Measurements from ENCODE around the gene APBA2. TPM values are rescaled to one million over a fixed set of nuclear protein-coding genes. Genes with fewer than 3 reads are reported as not detected.

The APBA2 gene
- polyA plus RNA-seq, 3 donors: 0.97 to 2.9 (median 1.8) TPM

GRCh38 chr15:29133321-29133720, 247.5 kb downstream of the APBA2 start:
- WGBS, 3 donors: 77 to 94% (median 80%) methylated on average over 8 of the region's 8 CpGs
- H3K27ac ChIP-seq (ENCODE audit: low read depth, low read length): no peak overlapping the region

- 82 to 92% (median 92%) methylated on average over 5 of the region's 5 CpGs for WGBS, 3 donors
- no peak overlapping the region for H3K27ac ChIP-seq (ENCODE audit: low read depth, low read length)
Measured at GRCh38 chr15:29133791-29134190, 248.0 kb downstream of the APBA2 start.

DNA sequence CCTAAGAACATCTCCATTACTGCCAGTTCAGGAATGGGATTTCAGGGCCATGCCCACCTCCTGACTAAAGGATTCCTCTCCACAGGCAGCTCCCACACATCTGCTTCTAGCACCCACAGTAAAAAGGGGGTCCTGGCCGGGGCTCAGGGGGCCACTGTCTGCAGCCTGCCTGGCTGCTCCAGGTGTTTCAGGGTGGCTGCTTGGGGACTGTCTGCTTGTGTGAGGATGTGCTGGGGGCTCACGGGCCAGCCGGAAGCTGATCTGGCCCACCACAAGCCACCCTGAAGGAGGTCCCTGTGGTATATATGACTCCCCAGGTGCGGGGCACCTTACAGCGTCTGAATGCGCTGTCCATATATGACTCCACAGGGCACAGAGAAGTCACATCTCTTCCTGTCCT, 248.5 kb downstream of the APBA2 start:
- H3K27ac ChIP-seq (ENCODE audit: low read depth, low read length): no peak overlapping the region
- 91 to 93% (median 91%) methylated on average over 6 of the region's 6 CpGs for WGBS, 3 donors

DNA sequence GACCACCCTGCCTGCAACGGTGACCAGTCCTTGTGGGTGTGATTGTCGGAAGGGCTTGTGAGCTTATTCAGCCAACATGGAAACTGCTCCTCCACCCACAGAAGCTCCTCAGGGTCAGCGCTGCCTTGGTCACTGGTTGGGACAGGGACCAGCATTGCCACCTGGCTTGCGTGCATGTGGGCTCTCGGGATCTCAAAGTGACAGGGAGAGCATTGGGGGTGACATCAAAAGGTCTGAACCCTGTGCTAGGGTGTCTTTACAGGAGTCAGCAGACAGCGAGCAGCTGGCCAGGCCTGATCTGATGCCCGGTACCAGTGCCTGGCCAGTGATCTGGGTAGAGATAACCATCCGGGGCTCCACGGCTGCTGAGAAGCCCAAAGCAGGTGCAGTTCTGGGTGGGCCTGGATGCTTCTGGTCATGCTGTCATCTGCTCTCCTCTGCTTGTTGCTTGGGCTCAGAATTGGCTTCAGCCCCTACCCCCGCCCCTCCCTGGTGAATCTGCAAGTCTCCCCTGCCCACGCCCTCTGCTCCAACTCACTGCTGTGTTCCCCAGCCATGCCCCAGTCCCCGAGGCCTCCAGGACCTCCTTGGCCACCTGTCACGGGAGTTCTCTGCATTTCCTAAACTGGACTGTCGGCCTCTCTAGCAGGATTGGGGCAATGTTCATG, 249.0 kb downstream of the APBA2 start:
- 82 to 87% (median 84%) methylated on average over 14 of the region's 14 CpGs for WGBS, 3 donors

GRCh38 chr15:29135309-29135657, 249.5 kb downstream of the APBA2 start:
- WGBS, 3 donors: 64 to 75% (median 70%) methylated on average over 6 of the region's 6 CpGs
- H3K27ac ChIP-seq (ENCODE audit: low read depth, low read length): no peak overlapping the region

More for the DNA sequence above, 249.0 kb downstream of the APBA2 start:
- H3K27ac ChIP-seq (ENCODE audit: low read depth, low read length): no peak overlapping the region

DNA sequence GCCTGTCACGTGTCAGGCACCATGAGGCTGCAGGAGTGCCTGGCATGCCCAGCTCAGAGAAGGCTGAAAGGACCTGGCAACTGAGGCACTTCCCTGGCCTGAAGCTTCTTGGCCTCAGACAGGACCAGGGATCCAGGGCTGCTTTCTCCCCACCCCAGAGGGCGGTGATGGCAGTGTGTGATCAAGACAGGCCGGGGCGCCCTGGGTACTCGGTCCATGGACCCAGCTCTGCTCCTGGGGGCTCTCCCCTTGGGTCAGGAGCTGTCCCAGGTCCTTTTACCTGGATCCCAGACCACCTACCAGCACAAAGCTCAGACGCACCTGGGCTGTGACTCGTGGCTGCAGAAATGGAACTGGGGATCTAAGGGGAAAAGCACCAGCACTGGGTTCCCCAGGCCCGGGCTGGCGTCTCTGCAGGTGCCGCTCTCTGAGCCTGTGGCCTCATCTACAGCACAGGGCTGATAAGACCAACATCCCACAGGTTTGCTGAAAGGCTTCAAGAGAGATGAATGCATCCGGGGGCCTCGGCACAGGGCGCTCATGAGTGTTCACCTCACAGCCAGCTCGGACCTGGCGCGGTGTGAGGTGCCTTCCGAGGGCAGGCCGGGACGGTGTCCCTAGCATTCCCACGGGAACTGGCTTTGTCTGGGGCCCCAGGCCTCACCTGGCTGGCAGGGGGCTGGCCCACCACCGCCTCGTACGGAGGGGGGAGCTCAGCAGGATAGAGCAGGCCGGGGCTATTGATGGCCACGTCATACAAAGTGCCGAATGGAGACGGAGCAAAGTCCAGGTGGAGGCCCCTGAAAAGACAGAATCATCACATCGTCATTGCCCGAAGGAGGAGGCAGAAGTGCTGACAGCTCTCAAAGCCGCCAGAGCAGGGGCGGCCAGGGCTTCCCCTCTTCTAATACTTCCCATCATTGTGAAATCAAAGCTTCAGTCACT, 250.2 kb downstream of the APBA2 start:
- H3K27ac ChIP-seq (ENCODE audit: low read depth, low read length): no peak overlapping the region
- WGBS, 3 donors: 88 to 91% (median 89%) methylated on average over 31 of the region's 31 CpGs

GRCh38 chr15:29138260-29138659, 252.5 kb downstream of the APBA2 start:
- no peak overlapping the region for H3K27ac ChIP-seq (ENCODE audit: low read depth, low read length)
- WGBS, 3 donors: 94 to 95% (median 94%) methylated on average over 6 of the region's 6 CpGs

GRCh38 chr15:29139072-29139471, 253.3 kb downstream of the APBA2 start:
- no peak overlapping the region for H3K27ac ChIP-seq (ENCODE audit: low read depth, low read length)
- 82 to 95% (median 89%) methylated on average over 19 of the region's 19 CpGs for WGBS, 3 donors

DNA sequence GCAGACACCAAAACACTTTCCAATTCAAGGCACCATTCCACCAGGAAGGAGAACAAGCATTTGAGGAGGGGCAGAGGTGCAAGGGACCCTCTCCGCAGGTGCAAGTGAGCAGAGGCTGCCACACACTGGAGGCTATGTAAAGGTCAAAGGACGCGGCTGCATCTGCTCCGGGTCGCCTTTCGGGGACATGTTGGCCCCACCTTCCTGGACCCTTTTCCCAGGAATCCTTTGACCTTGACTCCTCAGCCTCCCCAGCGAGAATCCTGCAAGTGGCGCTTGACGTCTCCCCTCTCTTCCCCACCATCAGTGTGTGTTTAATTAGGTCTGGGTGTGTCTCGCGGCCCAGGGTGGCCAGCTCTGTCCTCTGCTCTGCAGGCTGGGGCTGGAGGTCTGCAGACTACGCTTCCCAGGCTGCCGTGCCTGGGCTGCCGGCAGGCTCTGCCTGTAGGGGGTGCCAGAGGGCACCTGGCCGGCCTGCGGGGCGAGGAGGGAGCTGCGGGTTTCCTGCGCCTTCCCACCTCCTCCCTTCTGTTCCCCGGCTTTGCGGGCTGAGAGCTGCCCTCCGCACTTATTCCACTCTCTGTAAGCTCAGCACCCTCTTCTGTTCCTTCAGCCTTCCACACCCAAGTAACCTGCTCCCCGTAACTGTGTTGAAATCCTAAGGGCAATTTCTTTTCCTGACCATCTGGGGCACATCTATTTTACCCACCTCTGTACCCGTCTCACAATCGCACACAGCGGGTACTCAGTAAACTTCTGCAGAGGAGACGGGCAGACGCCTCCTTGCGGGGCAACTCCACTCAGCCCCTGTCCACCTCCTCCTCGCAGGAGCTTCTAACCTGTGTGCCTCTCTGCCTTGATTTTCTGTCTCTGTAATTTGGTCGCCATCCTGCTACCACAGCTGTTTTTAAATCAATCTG, 254.0 kb downstream of the APBA2 start:
- WGBS, 3 donors: 13 to 27% (median 21%) methylated on average over 31 of the region's 31 CpGs
- H3K27ac ChIP-seq (ENCODE audit: low read depth, low read length): no peak overlapping the region

DNA sequence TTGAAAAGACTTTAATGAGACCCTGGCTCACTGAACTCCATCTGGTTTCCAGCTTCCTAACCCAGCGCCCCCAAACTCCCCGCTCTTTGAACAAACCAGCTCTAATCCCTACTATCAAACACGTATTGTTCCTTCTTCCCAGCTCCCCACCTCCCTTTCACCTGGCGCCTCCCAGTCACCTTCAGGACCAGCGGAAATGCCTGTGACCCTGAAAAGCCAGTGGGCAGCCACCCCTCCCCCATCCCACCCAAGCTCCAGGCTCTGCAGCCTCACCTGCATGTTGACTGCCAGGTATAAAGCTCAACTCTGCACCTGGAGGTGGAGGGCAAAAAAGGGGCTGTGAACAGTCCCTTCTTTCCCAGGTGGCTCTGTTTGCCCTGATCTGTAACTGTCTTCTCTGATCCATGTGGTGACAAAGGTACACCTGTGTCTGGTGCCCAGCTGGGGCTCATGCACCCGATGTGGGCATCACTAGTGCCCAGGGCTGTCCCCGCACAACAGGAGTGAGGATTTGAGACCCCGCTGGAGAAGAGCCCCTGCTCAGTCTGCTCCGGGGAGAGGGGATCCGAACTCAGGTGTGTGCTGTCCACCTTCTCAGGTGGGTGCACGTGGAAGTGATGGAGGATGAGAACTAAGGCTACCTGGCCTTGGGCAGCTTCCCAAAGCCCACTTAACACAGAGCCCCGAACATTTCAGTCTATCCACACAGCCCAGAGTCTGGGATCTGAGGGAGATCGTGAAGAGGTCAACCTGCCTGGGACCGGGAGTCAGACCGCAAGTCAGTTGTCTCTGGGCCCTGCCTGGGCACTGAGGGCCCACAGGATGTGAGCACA, 254.9 kb downstream of the APBA2 start:
- 69 to 88% (median 82%) methylated on average over 15 of the region's 15 CpGs for WGBS, 3 donors
- H3K27ac ChIP-seq (ENCODE audit: low read depth, low read length): no peak overlapping the region

GRCh38 chr15:29141308-29142128, 255.7 kb downstream of the APBA2 start:
- 57 to 71% (median 58%) methylated on average over 12 of the region's 12 CpGs for WGBS, 3 donors
- no peak overlapping the region for H3K27ac ChIP-seq (ENCODE audit: low read depth, low read length)

GRCh38 chr15:29142129-29142747, 256.5 kb downstream of the APBA2 start:
- 84 to 87% (median 85%) methylated on average over 8 of the region's 8 CpGs for WGBS, 3 donors

GRCh38 chr15:29143293-29143692, 257.5 kb downstream of the APBA2 start:
- H3K27ac ChIP-seq (ENCODE audit: low read depth, low read length): no peak overlapping the region
- WGBS, 3 donors: 90 to 95% (median 90%) methylated on average over 5 of the region's 5 CpGs

More at GRCh38 chr15:29142129-29142747, 256.5 kb downstream of the APBA2 start:
- H3K27ac ChIP-seq (ENCODE audit: low read depth, low read length): no peak overlapping the region

GRCh38 chr15:29143909-29144635, 258.3 kb downstream of the APBA2 start:
- H3K27ac ChIP-seq (ENCODE audit: low read depth, low read length): no peak overlapping the region
- 80 to 95% (median 87%) methylated on average over 10 of the region's 10 CpGs for WGBS, 3 donors

DNA sequence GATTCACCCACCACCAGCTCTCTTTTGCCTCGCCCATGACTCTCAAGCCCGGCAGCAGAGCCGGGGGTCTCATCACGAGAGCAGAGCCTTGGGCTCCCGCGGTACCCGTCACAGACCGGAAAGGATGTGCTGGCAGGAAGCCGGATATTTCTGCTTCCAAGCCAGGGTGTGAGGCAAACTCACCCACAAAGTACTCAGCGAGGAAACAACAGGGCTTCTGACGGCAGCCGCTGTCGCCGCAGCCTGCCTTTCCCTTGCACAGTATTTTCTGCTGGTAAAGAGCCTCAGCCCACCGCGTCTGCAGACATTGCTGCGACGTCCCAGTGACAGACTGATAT, 263.9 kb downstream of the APBA2 start:
- 86 to 94% (median 91%) methylated on average over 18 of the region's 18 CpGs for WGBS, 3 donors
- no peak overlapping the region for H3K27ac ChIP-seq (ENCODE audit: low read depth, low read length)
